ENCODE data around the gene DLGAP3.

DNA sequence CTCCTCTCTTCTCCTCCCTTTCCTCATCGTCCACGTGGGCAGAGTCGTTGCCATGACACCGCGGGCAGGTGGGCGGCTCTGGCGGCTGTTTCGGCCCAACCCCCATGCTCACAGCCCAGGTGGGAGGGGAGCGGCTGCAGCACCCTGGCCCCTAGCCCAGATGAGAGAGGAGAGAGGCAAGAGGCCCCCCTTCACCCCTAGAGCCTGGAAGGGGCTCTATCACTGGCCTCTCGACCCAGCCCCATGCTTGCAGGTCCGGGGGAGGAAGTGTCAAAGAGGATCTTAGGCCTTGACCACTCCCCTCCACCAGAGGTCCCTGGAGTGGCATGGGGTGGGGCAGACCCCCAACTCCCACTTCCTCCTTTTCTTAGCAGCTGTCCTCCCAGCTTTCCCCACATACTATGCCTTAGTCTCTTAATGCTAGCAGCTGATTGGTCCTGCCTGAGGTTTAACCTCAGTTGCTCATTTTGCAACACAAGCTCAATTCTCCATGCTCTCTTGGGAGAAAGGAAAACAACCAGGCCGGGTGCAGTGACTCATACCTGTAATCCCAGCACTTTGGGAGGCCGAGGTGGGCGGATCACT lies 10.4 kb downstream of the DLGAP3 start:
- no peak for TF ChIP-seq ZC3H10 (CRISPR knock-in tag; IDR thresholded peaks at IDR 0.05)
- TF ChIP-seq ISL1 (CRISPR knock-in tag; IDR thresholded peaks at IDR 0.05) = no peak
- no peak for TF ChIP-seq ZNF8 (CRISPR knock-in tag; IDR thresholded peaks at IDR 0.05)
- no peak for TF ChIP-seq ZNF565 (CRISPR knock-in tag; conservative IDR thresholded peaks at IDR 0.05; ENCODE audit: low read depth)
- TF ChIP-seq ZFP30 (CRISPR knock-in tag; IDR thresholded peaks at IDR 0.05) = no peak
- no peak for TF ChIP-seq ZNF70 (CRISPR knock-in tag; IDR thresholded peaks at IDR 0.05)
- TF ChIP-seq RARB (CRISPR knock-in tag; IDR thresholded peaks at IDR 0.05) = no peak
- TF ChIP-seq BACH2 (CRISPR knock-in tag; IDR thresholded peaks at IDR 0.05; ENCODE audit: borderline replicate concordance) = no peak
- TF ChIP-seq PATZ1 (CRISPR knock-in tag; IDR thresholded peaks at IDR 0.05; ENCODE audit: borderline replicate concordance) = no peak
